Measurements from ENCODE around the gene GGTLC3. TPM values are rescaled to one million over a fixed set of nuclear protein-coding genes. Genes with fewer than 3 reads are reported as not detected.
"Not testable (repeated sequence)": the region's sequence is repeated elsewhere in the genome, so short reads cannot be mapped to it uniquely, and the experiment has no call there.

GGTLC3 gene
- total RNA-seq, 1 experiment from 2014 or later = not detected

GRCh38 chr22:18496227-18496626 lies 21.7 kb downstream of the GGTLC3 start:
- intact Hi-C loops (cut with micrococcal nuclease; ENCODE audit: unreplicated experiment); POLR2A ChIA-PET (ENCODE audit: low non-redundant PET); H3K9me3 ChIP-seq (ENCODE audit: low read depth, low read length, poor library complexity, severe bottlenecking); H3K27me3 ChIP-seq (replicated peaks; ENCODE audit: insufficient read depth, low read depth, low read length, poor library complexity); H3K36me3 ChIP-seq (ENCODE audit: insufficient read depth, low read length, poor library complexity, severe bottlenecking); BruUV-seq (replicated peaks); H3K4me1 ChIP-seq (ENCODE audit: insufficient read depth, low read length, poor library complexity, severe bottlenecking); DNase-seq (ENCODE audit: low spot score); H3K27ac ChIP-seq (ENCODE audit: low read depth, low read length, poor library complexity, severe bottlenecking); H3K4me3 ChIP-seq (ENCODE audit: low read depth, low read length, poor library complexity, severe bottlenecking); CTCF ChIA-PET: not testable (repeated sequence)

Other genes starting within 250 kb of the GGTLC3 start
- not detected in 2 replicates for gene TMEM191B, start 9.6 kb upstream of the GGTLC3 start, total RNA-seq (2021)
- 2.9 and 4.1 TPM in 2 replicates for gene RIMBP3, start 93.8 kb upstream of the GGTLC3 start, total RNA-seq (2021)

Data from A673 (cell line).